AG04450 (cell line): ENCODE data around the gene TSPAN1. TPM values are rescaled to one million over a fixed set of nuclear protein-coding genes. Genes with fewer than 3 reads are reported as not detected.
"Not testable (repeated sequence)": the region's sequence is repeated elsewhere in the genome, so short reads cannot be mapped to it uniquely, and the experiment has no call there.

Experiments
- CTCF ChIA-PET: fragments of 300-600, 350-600 bp; formaldehyde crosslinking; extraction: SDS; loops from one replicate; lab custom pipeline; 2022; ENCODE audit warnings: antibody characterized with exemption, inconsistent platforms; lab: Charles Lee
- POLR2A ChIA-PET: fragments of 350-600 bp; formaldehyde crosslinking; extraction: SDS; loops from one replicate; lab custom pipeline; 2021; ENCODE audit warnings: antibody characterized with exemption, inconsistent platforms; lab: Yijun Ruan, JAX
- DNase-seq: peaks from one replicate; pipeline ENCODE4 v3.0.0-alpha.2; 2011; ENCODE audit warnings: low read depth, low spot score
- H3K27ac ChIP-seq: one replicate; pipeline ENCODE4 v1.5.1; 2012; ENCODE audit warnings: low read depth, low read length, control low read depth
- H3K27me3 ChIP-seq: one replicate; pipeline ENCODE4 v1.6.0; 2012; ENCODE audit warnings: low read length; ENCODE audit not compliant: control insufficient read depth, insufficient read depth
- H3K4me3 ChIP-seq: 2 replicates; pipeline ENCODE4 v1.5.1; 2011; ENCODE audit warnings: mild to moderate bottlenecking, low read depth, low read length, control low read depth
- H3K9me3 ChIP-seq: 2 replicates; pipeline ENCODE4 v1.5.1; 2012; ENCODE audit warnings: low read length; ENCODE audit not compliant: control insufficient read depth, insufficient read depth
- CTCF ChIP-seq: IDR thresholded peaks from 2 replicates; pipeline ENCODE4 v1.5.1; 2011; ENCODE audit warnings: low read depth, low read length, control low read depth, inconsistent platforms
- polyA plus RNA-seq: library from polyadenylated mRNA; depleted of rRNA; stranded (reverse); fragments of >200 nt; gene quantifications from 2 replicates; pipeline ENCODE4 v1.2.3, GENCODE V29; 2011; rRNA removed
- small RNA-seq: library from RNA; depleted of rRNA; stranded (forward); fragments of <200 nt; gene quantifications from one replicate; pipeline ENCODE3, GENCODE V24; 2012; ENCODE audit warnings: low read depth; ENCODE audit not compliant: insufficient read length

Gene TSPAN1
- polyA plus RNA-seq, 1 experiment = 0.43 TPM

GRCh38 chr1:46223472-46223943, 48.6 kb downstream of the TSPAN1 start:
- Histone ChIP-seq H3K27ac (no peak overlapping the region), H3K27me3 (no peaks in the 10 kb centered on the region), H3K4me3 (no peak overlapping the region), H3K9me3 (no peaks in the 10 kb centered on the region)
- peak; percentile 98 for TF ChIP-seq CTCF
- POLR2A ChIA-PET = interaction anchor here (0.6 to 1.8 kb wide), 6 partner anchors 11 to 91 kb away, joined by 3 to 6 read pairs (median 4); partner anchors contain the start of genes LURAP1, PIK3R3 and RAD54L
- DNase-seq = peak; percentile 77
- CTCF ChIA-PET = interaction anchor here (0.6 to 4.8 kb wide), 49 partner anchors 8 to 1492 kb away, joined by 3 to 50 read pairs (median 4); partner anchors contain the start of genes LURAP1, MMACHC, POMGNT1 and RAD54L

- CTCF ChIA-PET = interaction anchor here (0.9 to 4.8 kb wide), 10 partner anchors 9 to 191 kb away, joined by 3 to 50 read pairs (median 11); partner anchors contain the start of gene RAD54L
- Histone ChIP-seq H3K4me3 (no peak overlapping the region), H3K9me3 (no peaks in the 10 kb centered on the region), H3K27ac (no peak overlapping the region), H3K27me3 (no peaks in the 10 kb centered on the region)
- TF ChIP-seq CTCF = no peak
- POLR2A ChIA-PET = interaction anchor here (0.9 kb wide), 1 partner anchor 93 kb away, joined by 3 read pairs; the partner anchor contains the start of gene PIK3R3
- no peak for DNase-seq
Measured at GRCh38 chr1:46224966-46225365, 50.1 kb downstream of the TSPAN1 start.

- DNase-seq, H3K9me3 ChIP-seq, H3K4me3 ChIP-seq, H3K27me3 ChIP-seq, POLR2A ChIA-PET, H3K27ac ChIP-seq: not testable (repeated sequence)
- CTCF ChIA-PET = interaction anchor here (0.6 to 4.7 kb wide), 4 partner anchors 7 to 194 kb away, joined by 3 to 41 read pairs (median 4); no protein-coding TSS in a partner anchor
Measured at GRCh38 chr1:46231231-46231630, 56.3 kb downstream of the TSPAN1 start.

Small RNA genes lying within 50 kb of the gene (small RNA-seq; reads per million reads assigned to genes)
- gene AL672043.1 = not detected

Other genes with a start within 250 kb of the TSPAN1 start
- gene PIK3R3, start 42.5 kb upstream of the TSPAN1 start, polyA plus RNA-seq = 11.3 and 14.5 TPM in 2 replicates
- gene P3R3URF, start 1.4 kb downstream of the TSPAN1 start, polyA plus RNA-seq = not detected in 2 replicates
- 41.9 and 50.8 TPM in 2 replicates for gene POMGNT1, start 23.3 kb downstream of the TSPAN1 start, polyA plus RNA-seq
- 2.4 and 2.6 TPM in 2 replicates for gene LURAP1, start 28.2 kb downstream of the TSPAN1 start, polyA plus RNA-seq
- gene RAD54L, start 72.7 kb downstream of the TSPAN1 start, polyA plus RNA-seq = 1.8 and 1.9 TPM in 2 replicates
- 66.3 and 80.2 TPM in 2 replicates for gene LRRC41, start 128.5 kb downstream of the TSPAN1 start, polyA plus RNA-seq
- gene UQCRH, start 128.6 kb downstream of the TSPAN1 start, polyA plus RNA-seq = 611 and 757 TPM in 2 replicates
- 18.4 and 21.4 TPM in 2 replicates for gene NSUN4, start 165.7 kb downstream of the TSPAN1 start, polyA plus RNA-seq
- 0.06 and 0.21 TPM in 2 replicates for gene FAAH, start 219.2 kb downstream of the TSPAN1 start, polyA plus RNA-seq